Inflammatory macrophage treated with lipopolysaccharide for 4 hours (primary cell): ENCODE measurements around the gene EHMT1.

Experiments
- DNase-seq: peaks from one replicate; pipeline ENCODE4 v3.0.0-alpha.2; 2020

The EHMT1 gene

DNA sequence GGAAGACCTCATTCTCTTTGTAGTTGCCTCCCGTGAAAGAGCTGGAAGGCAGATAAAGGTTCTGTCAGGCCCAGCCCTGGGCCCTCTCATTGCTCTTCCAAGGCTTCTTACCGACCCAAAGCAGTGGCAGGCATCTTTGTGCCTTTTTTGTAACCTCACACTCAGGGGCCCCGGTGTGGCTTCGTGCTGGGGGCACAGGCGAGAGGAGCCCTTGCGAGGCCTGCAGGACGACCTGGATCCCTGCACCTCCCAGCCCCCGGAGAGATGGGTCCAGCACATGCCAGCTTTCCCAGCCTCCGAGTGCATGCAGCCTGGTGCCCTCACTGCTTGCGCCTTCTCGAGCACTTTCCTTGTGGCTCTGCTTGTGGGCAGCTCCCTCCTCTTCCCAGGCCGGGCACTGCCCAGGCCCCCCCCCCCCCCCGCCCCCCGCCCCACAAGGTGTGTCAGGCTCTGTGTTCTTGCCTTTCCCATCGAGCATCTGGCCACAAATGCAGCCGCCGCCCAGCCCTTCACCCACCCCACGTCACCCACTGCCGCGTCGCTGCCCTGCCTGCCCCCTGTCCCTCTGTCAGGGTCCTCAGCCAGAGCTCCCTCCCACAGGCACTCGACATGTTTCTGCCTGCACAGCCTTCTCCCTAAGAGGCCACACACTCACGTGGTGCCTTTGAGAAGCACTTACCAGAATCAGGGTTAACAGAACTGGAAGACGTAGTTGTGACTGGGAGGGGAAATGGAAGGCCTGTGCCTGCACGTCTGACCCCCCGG is 195.0 kb downstream of the EHMT1 start:
- DNase-seq = no peak

DNA sequence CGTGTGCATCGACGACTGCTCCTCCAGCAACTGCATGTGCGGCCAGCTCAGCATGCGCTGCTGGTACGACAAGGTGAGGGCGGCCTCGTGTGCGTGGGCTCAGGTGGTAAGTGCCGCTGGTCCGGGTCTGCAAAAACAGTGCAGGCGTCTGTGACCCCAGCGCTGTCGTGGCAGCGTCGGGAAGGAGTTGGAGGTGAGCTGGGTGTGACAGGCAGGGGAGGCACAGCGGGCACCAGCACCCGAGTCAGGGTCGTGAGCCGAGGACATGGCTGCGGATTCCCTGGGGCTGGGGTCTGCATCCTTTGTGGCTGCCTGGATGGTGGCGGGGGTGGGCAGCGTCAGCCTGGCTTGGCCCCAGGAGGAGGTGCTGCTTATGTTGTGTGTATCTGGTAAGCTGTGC is 195.6 kb downstream of the EHMT1 start:
- no peak for DNase-seq

DNA sequence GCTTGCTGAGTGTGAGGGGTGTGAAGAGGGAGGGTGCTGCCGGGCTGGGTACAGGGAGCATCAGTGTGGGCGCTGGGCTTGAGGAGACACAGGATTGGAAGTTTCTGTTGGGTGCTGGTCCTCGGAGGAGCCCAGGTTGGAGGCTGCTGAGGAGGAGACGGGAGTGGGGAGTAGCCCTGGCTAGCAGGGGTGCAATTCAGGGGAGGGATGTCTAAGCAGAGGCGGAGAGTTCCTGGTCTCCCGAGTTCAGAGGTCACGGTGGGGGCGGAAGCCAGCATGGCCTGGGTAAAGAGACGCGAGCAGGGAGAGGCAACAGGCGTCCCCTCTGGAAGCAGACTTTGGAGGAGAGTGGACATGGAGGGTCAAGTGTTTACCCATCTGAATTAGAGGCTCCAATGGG is 196.0 kb downstream of the EHMT1 start:
- DNase-seq = no peak

- no peak for DNase-seq
These were observed 196.8 kb downstream of the EHMT1 start for GRCh38 chr9:137815256-137816255.

- no peak for DNase-seq
These were observed 197.9 kb downstream of the EHMT1 start for GRCh38 chr9:137816531-137817235.

GRCh38 chr9:137817236-137818200 is 198.7 kb downstream of the EHMT1 start:
- no peak for DNase-seq

- DNase-seq = no peak
These were observed 199.5 kb downstream of the EHMT1 start for GRCh38 chr9:137818286-137818685.

GRCh38 chr9:137820161-137820855 is 201.5 kb downstream of the EHMT1 start:
- no peak for DNase-seq

- DNase-seq = no peak
These were observed 205.4 kb downstream of the EHMT1 start for GRCh38 chr9:137823986-137824771.

DNA sequence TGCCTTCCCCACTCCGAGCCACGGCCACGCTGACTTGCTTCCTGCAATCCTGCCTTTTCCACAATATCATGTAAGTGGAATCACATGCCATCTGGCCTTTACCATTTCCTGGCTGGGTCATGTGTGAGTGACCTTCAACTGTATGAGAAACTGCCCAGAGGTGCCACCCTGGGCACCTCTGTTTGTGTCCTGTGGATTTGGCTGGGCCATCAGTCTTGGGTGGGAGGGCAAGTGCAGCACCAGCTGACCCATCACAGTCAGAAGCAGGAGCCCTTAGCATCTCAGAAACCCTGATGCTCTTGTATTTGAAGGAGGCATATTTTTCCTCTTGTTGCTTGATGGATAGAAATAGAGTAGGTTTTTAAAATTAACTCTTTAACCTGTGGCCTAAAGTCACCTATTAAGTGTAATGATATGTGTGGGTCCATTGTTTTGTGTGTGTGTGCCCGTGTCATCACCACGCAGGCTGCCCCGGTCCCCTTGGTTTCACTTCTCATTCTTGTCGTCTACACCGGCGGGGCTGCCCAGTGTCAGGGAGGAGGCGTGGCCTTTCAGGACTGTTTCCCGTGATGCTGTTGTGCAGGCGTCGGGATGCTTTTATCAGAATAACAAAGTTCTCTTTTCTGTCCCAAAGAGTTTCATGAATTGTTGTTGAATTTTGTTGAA is 206.7 kb downstream of the EHMT1 start:
- DNase-seq = peak; percentile 59

GRCh38 chr9:137827908-137828526 is 209.2 kb downstream of the EHMT1 start:
- DNase-seq = no peak

DNA sequence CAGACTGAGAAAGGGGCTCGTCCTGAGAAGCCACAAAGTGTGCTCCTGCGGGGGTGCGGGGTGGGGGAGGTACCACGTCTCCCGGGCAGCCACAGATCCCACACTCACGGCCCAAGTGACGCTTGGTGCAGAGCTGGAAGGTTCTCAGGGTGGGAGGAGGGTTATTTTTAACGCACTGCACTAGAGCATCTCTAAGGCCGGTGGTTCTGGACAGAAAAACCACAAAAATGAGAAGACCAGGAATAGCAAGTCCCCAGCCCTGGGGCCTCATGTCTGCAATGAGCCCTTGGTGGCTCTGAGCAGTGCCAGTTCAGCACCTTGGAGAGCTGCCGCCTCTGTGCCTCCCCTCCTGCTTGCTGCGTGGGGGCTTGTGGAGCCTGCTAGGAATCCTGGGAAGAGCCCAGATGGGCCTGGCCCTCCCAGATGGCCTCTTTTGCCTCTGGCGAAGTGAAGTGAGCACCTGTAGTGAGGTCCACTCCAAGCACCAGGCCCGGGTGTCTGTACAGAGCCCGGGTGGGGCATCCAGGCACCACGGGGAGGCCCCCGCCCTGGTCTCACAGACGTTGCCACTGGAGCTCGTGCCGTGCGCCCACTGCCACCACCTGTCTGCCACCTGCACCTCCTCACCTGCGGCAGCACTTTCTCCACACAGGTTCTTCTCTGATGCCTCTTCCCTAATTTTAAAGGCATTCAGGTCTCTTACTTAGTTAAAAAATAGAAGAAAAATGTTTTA is 209.9 kb downstream of the EHMT1 start:
- no peak for DNase-seq

DNA sequence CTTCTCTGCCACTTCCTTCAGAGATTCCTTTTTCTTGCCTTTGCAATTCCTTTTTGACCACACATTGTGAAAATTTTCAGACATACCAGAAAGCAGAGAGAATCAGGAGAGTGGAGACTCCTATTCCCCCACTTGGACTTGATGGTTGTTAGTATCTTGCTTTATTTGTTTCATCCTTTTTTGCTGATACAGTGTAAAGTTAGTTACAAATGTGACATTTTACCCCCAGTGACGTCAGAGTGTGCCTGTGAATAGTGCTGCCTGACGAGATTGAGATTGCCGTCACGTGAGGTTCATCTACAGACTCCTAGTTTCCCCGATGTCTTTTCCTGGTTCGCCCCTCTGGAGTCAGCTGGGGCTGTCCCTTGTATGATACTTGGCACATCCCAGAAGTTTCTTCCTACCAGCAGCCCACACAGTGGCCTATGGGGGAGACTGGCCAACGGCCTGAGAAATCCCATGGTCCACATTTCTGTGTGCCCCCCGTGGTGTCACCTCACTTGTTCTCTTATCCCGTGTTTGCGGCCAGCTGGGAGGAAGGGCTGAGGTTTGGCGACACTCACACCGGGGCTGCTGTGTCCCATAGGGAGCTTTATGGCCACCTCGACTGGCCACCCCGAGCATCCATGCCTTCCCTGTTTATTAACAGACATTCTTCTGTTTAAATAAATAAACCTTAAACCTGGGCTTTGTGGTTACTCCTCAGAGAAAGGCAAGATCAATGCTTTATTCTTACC is 210.6 kb downstream of the EHMT1 start:
- no peak for DNase-seq

GRCh38 chr9:137832191-137832700 is 213.4 kb downstream of the EHMT1 start:
- DNase-seq = no peak

- no peak for DNase-seq
These were observed 214.2 kb downstream of the EHMT1 start for GRCh38 chr9:137832830-137833590.

GRCh38 chr9:137833721-137834613 is 215.2 kb downstream of the EHMT1 start:
- DNase-seq = no peak
